Gastrocnemius medialis (tissue), 4 donors: Measurements from ENCODE around the gene PDIA5. TPM values are rescaled to one million over a fixed set of nuclear protein-coding genes. Genes with fewer than 3 reads are reported as not detected.

Source experiments
- ATAC-seq, 2 donors: fragments of 150-250 bp; one replicate each; pipeline ENCODE4 v1.9.1; 2016
- DNase-seq, 2 donors: peaks; one replicate each; pipeline ENCODE4 v3.0.0-alpha.2; 2019
- H3K27ac ChIP-seq, 4 donors: fragments of 200-600 bp; sonication (generic); 1 replicate in 1 of 4; 2 replicates in 3 of 4; pipeline ENCODE4 v1.5.1; 2016 to 2018; ENCODE audit warnings: mild to moderate bottlenecking in 2 of 4, moderate library complexity in 1 of 4
- H3K27me3 ChIP-seq, 3 donors: fragments of 200-600 bp; sonication (generic) in 2 of 3; 1 replicate in 1 of 3; 2 replicates in 2 of 3; pipeline versions ENCODE4 v1.5.1 to v1.6.0; 2016 to 2019; ENCODE audit warnings: mild to moderate bottlenecking in 1 of 3, moderate library complexity in 1 of 3
- H3K36me3 ChIP-seq, 2 donors: fragments of 200-600 bp; sonication (generic) in 1 of 2; one replicate each; pipeline ENCODE4 v1.5.1; 2017 to 2018
- H3K4me1 ChIP-seq, 2 donors: fragments of 200-600 bp; sonication (generic) in 1 of 2; one replicate each; pipeline ENCODE4 v1.5.1; 2016 to 2017; ENCODE audit warnings: mild to moderate bottlenecking in 2 of 2
- H3K4me3 ChIP-seq, 4 donors: fragments of 200-600 bp; sonication (generic) in 3 of 4; 1 replicate in 1 of 4; 2 replicates in 3 of 4; pipeline ENCODE4 v1.5.1; 2016 to 2019; ENCODE audit warnings: mild to moderate bottlenecking in 2 of 4
- H3K9me3 ChIP-seq, 3 donors: fragments of 200-600 bp; sonication (generic) in 2 of 3; 1 replicate in 1 of 3; 2 replicates in 2 of 3; pipeline ENCODE4 v1.5.1; 2016 to 2019
- CTCF ChIP-seq, 5 experiments: fragments of 450-650 bp in 3 of 5; fragments of 200-600 bp in 2 of 5; sonication (generic) in 2 of 5; IDR thresholded peaks in 4 of 5; conservative IDR thresholded peaks in 1 of 5; 1 replicate in 4 of 5; 2 replicates in 1 of 5; pipeline ENCODE4 v1.5.1; 2016 to 2019; ENCODE audit warnings: antibody characterized with exemption in 5 of 5, mild to moderate bottlenecking in 3 of 5, moderate library complexity in 3 of 5
- POLR2A ChIP-seq, 2 donors: fragments of 450-650 bp; IDR thresholded peaks; one replicate each; pipeline ENCODE4 v1.6.1; 2017; ENCODE audit warnings: antibody characterized with exemption in 2 of 2, mild to moderate bottlenecking in 2 of 2, moderate library complexity in 2 of 2
- in situ Hi-C, 4 donors: fragments of 200-750 bp; cut with MboI; loops; one replicate each; pipeline versions ENCODE4 v1.15.0 to v1.8.0; 2017; ENCODE audit warnings: low sequenced_read_pairs in 4 of 4
- intact Hi-C: fragments of 100-400 bp; cut with DNase I; formaldehyde crosslinking; loops from one replicate; pipeline ENCODE4 v1.15.1; 2023; ENCODE audit warnings: low total_unique reads
- total RNA-seq, 4 donors: library from RNA; depleted of rRNA; stranded (reverse); fragments of >200 nt; gene quantifications; one replicate each; pipeline versions ENCODE4 v1.1.0 to v1.2.3, GENCODE V29; 2016

Gene PDIA5
- total RNA-seq, 4 donors from 2014 or later = 2.3 to 4.2 (median 3.0) TPM

- Histone ChIP-seq H3K27ac (peak overlapping the region in 1 of 4 donors; percentile 32), H3K4me3 (peak overlapping the region; percentile 57 to 66 (median 64)), H3K4me1 (peaks cover 16 to 23% of the 10 kb centered on the region in 2 donors), H3K27me3 (peaks cover 43 to 65% (median 48%) of the 10 kb centered on the region in 3 donors), H3K9me3 (no peaks in the 10 kb centered on the region), H3K36me3 (no peaks in the 10 kb centered on the region)
- intact Hi-C loops (loop anchor here (1.0 to 10.0 kb wide), 4 partner anchors 85 to 1484 kb away; partner anchors contain the start of gene POLQ), in situ Hi-C loops (no loop called here)
- ATAC-seq (peak; percentile 53 to 55), DNase-seq (no peak)
- TF ChIP-seq CTCF (IDR thresholded peaks at IDR 0.05 in 4 of 5, conservative IDR thresholded peaks at IDR 0.05 in 1 of 5) (peak in 2 of 5 experiments; percentile 22 to 28), POLR2A (IDR thresholded peaks at IDR 0.05) (no peak)
Measured at GRCh38 chr3:123028233-123028828, 38.5 kb upstream of the PDIA5 start.

GRCh38 chr3:123031051-123031450 is 35.8 kb upstream of the PDIA5 start:
- in situ Hi-C loops = no loop called here
- H3K4me3 ChIP-seq = no peak overlapping the region
- intact Hi-C loops = no loop called here
- H3K9me3 ChIP-seq = no peaks in the 10 kb centered on the region
- no peak overlapping the region for H3K27ac ChIP-seq
- H3K36me3 ChIP-seq = no peaks in the 10 kb centered on the region
- peaks cover 16 to 23% of the 10 kb centered on the region in 2 donors for H3K4me1 ChIP-seq
- no peak for DNase-seq
- H3K27me3 ChIP-seq = peaks cover 37 to 45% (median 39%) of the 10 kb centered on the region in 3 donors
- TF ChIP-seq CTCF (IDR thresholded peaks at IDR 0.05 in 4 of 5, conservative IDR thresholded peaks at IDR 0.05 in 1 of 5) (no peak), POLR2A (IDR thresholded peaks at IDR 0.05) (no peak)
- ATAC-seq = no peak

- in situ Hi-C loops = no loop called here
- H3K36me3 ChIP-seq = no peaks in the 10 kb centered on the region
- H3K27ac ChIP-seq = no peak overlapping the region
- no peaks in the 10 kb centered on the region for H3K9me3 ChIP-seq
- TF ChIP-seq CTCF (IDR thresholded peaks at IDR 0.05 in 4 of 5, conservative IDR thresholded peaks at IDR 0.05 in 1 of 5) = no peak
- no peak for TF ChIP-seq POLR2A (IDR thresholded peaks at IDR 0.05)
- ATAC-seq = no peak
- intact Hi-C loops = no loop called here
- no peak overlapping the region for H3K4me3 ChIP-seq
- H3K4me1 ChIP-seq = peaks cover 17 to 20% of the 10 kb centered on the region in 2 donors
- peaks cover 26 to 35% (median 33%) of the 10 kb centered on the region in 3 donors for H3K27me3 ChIP-seq
- no peak for DNase-seq
Measured at GRCh38 chr3:123032057-123032456, 34.8 kb upstream of the PDIA5 start.

- TF ChIP-seq POLR2A (IDR thresholded peaks at IDR 0.05) (no peak), CTCF (IDR thresholded peaks at IDR 0.05 in 4 of 5, conservative IDR thresholded peaks at IDR 0.05 in 1 of 5) (no peak)
- Histone ChIP-seq H3K27me3 (peaks cover 9 to 20% (median 17%) of the 10 kb centered on the region in 3 donors), H3K4me3 (no peak overlapping the region), H3K9me3 (no peaks in the 10 kb centered on the region), H3K27ac (no peak overlapping the region), H3K4me1 (peaks cover 6% of the 10 kb centered on the region in 2 donors), H3K36me3 (no peaks in the 10 kb centered on the region)
- DNase-seq (no peak), ATAC-seq (no peak)
- intact Hi-C loops (no loop called here), in situ Hi-C loops (no loop called here)
Measured at GRCh38 chr3:123034120-123034519, 32.7 kb upstream of the PDIA5 start.
